ENCODE results near the gene TYMS. TPM values are rescaled to one million over a fixed set of nuclear protein-coding genes. Genes with fewer than 3 reads are reported as not detected.
A peak's percentile ranks its signal among the peaks of the same experiment; 100 is the strongest.

Gene TYMS
- total and polyA plus RNA-seq, 2 experiments from 2014 or later = 16.8 to 72.8 TPM

- Histone ChIP-seq H3K36me3 (ENCODE audit: low read depth) (no peaks in the 10 kb centered on the region), H2AFZ (0 out of 2 replicates have a peak overlapping the region, but pooled peaks have one; percentile 23), H4K20me1 (ENCODE audit: insufficient read depth) (no peaks in the 10 kb centered on the region), H3K27ac (no peak overlapping the region), H3K4me1 (ENCODE audit: insufficient read depth) (peaks cover 6% of the 10 kb centered on the region; the same call in 1 of the 2 replicates), H3K9me3 (ENCODE audit: low read depth) (no peaks in the 10 kb centered on the region), H3K27me3 (replicated peaks; ENCODE audit: insufficient read depth) (no peaks in the 10 kb centered on the region), H3K9ac (no peak overlapping the region), H3K9me2 (ENCODE audit: insufficient read depth) (no peaks in the 10 kb centered on the region), H3F3A (ENCODE audit: insufficient read depth) (0 out of 2 replicates have a peak, but pooled peaks cover 8% of the 10 kb centered on the region), H3K4me3 (no peak overlapping the region), H3K4me2 (ENCODE audit: unreplicated experiment) (no peak overlapping the region), H3K79me2 (ENCODE audit: insufficient read depth) (no peaks in the 10 kb centered on the region)
- DNase-seq = peak; percentile 33
- 96 to 100% methylated on average over 2 of the region's 2 CpGs for WGBS, 2 experiments (ENCODE audit: low coverage in 1 of 2, low lambda C conversion rate in 2 of 2, missing lambda C conversion rate in 2 of 2)
- in situ Hi-C loops (cut with MboI) = no loop called here
- TF ChIP-seq EZH2phosphoT487 (IDR thresholded peaks at IDR 0.05; ENCODE audit: insufficient read depth, low read depth) = no peak
- no peak for TF ChIP-seq EZH2 (IDR thresholded peaks at IDR 0.05; ENCODE audit: insufficient read depth, poor library complexity, severe bottlenecking)
Observed at GRCh38 chr18:634551-635045, 22.9 kb upstream of the TYMS start.

- no peak overlapping the region for H3K4me2 ChIP-seq (ENCODE audit: unreplicated experiment)
- no peaks in the 10 kb centered on the region for H4K20me1 ChIP-seq (ENCODE audit: insufficient read depth)
- in situ Hi-C loops (cut with MboI) = no loop called here
- H3K27me3 ChIP-seq (replicated peaks; ENCODE audit: insufficient read depth) = no peaks in the 10 kb centered on the region
- no peaks in the 10 kb centered on the region for H3K79me2 ChIP-seq (ENCODE audit: insufficient read depth)
- H3K9ac ChIP-seq = no peak overlapping the region
- H3K4me1 ChIP-seq (ENCODE audit: insufficient read depth) = peaks cover 6% of the 10 kb centered on the region; the same call in 1 of the 2 replicates
- WGBS, 2 experiments (ENCODE audit: low coverage in 1 of 2, low lambda C conversion rate in 2 of 2, missing lambda C conversion rate in 2 of 2) = 74 to 75% methylated on average over 8 of the region's 8 CpGs
- no peak overlapping the region for H3K4me3 ChIP-seq
- no peaks in the 10 kb centered on the region for H3K36me3 ChIP-seq (ENCODE audit: low read depth)
- 0 out of 2 replicates have a peak overlapping the region, but pooled peaks have one; percentile 23 for H2AFZ ChIP-seq
- no peaks in the 10 kb centered on the region for H3K9me2 ChIP-seq (ENCODE audit: insufficient read depth)
- no peak overlapping the region for H3K27ac ChIP-seq
- DNase-seq = no peak
- no peaks in the 10 kb centered on the region for H3K9me3 ChIP-seq (ENCODE audit: low read depth)
- 0 out of 2 replicates have a peak, but pooled peaks cover 8% of the 10 kb centered on the region for H3F3A ChIP-seq (ENCODE audit: insufficient read depth)
- TF ChIP-seq EZH2phosphoT487 (IDR thresholded peaks at IDR 0.05; ENCODE audit: insufficient read depth, low read depth) (no peak), EZH2 (IDR thresholded peaks at IDR 0.05; ENCODE audit: insufficient read depth, poor library complexity, severe bottlenecking) (no peak)
Observed at GRCh38 chr18:635171-635570, 22.3 kb upstream of the TYMS start.

- no peak overlapping the region for H3K9ac ChIP-seq
Observed at GRCh38 chr18:641224-641623, 16.2 kb upstream of the TYMS start.

GRCh38 chr18:644395-645004 is 13.0 kb upstream of the TYMS start:
- H3K9me2 ChIP-seq (ENCODE audit: insufficient read depth) = no peaks in the 10 kb centered on the region
- H3K4me3 ChIP-seq = no peak overlapping the region
- no peak overlapping the region for H3K4me2 ChIP-seq (ENCODE audit: unreplicated experiment)
- H3K9ac ChIP-seq = no peak overlapping the region
- no peaks in the 10 kb centered on the region for H3K79me2 ChIP-seq (ENCODE audit: insufficient read depth)
- no peak for DNase-seq
- H3K4me1 ChIP-seq (ENCODE audit: insufficient read depth) = no peaks in the 10 kb centered on the region
- H3K9me3 ChIP-seq (ENCODE audit: low read depth) = no peaks in the 10 kb centered on the region
- TF ChIP-seq EZH2 (IDR thresholded peaks at IDR 0.05; ENCODE audit: insufficient read depth, poor library complexity, severe bottlenecking) = no peak
- no peak for TF ChIP-seq EZH2phosphoT487 (IDR thresholded peaks at IDR 0.05; ENCODE audit: insufficient read depth, low read depth)
- no peaks in the 10 kb centered on the region for H4K20me1 ChIP-seq (ENCODE audit: insufficient read depth)
- no peaks in the 10 kb centered on the region for H3K36me3 ChIP-seq (ENCODE audit: low read depth)
- no peaks in the 10 kb centered on the region for H3K27me3 ChIP-seq (replicated peaks; ENCODE audit: insufficient read depth)
- in situ Hi-C loops (cut with MboI) = no loop called here
- no peak overlapping the region for H3K27ac ChIP-seq
- no peak overlapping the region for H2AFZ ChIP-seq
- no peaks in the 10 kb centered on the region for H3F3A ChIP-seq (ENCODE audit: insufficient read depth)
- 13 to 23% methylated on average over 2 of the region's 2 CpGs for WGBS, 2 experiments (ENCODE audit: low coverage in 1 of 2, low lambda C conversion rate in 2 of 2, missing lambda C conversion rate in 2 of 2)

More at GRCh38 chr18:641224-641623, 16.2 kb upstream of the TYMS start:
- in situ Hi-C loops (cut with MboI) = no loop called here
- TF ChIP-seq EZH2 (IDR thresholded peaks at IDR 0.05; ENCODE audit: insufficient read depth, poor library complexity, severe bottlenecking) = no peak
- TF ChIP-seq EZH2phosphoT487 (IDR thresholded peaks at IDR 0.05; ENCODE audit: insufficient read depth, low read depth) = no peak
- no peak for DNase-seq
- Histone ChIP-seq H3K4me2 (ENCODE audit: unreplicated experiment) (no peak overlapping the region), H2AFZ (no peak overlapping the region), H3K4me1 (ENCODE audit: insufficient read depth) (no peaks in the 10 kb centered on the region), H3K36me3 (ENCODE audit: low read depth) (no peaks in the 10 kb centered on the region), H4K20me1 (ENCODE audit: insufficient read depth) (no peaks in the 10 kb centered on the region), H3K27ac (no peak overlapping the region), H3K4me3 (no peak overlapping the region), H3K9me2 (ENCODE audit: insufficient read depth) (no peaks in the 10 kb centered on the region), H3K27me3 (replicated peaks; ENCODE audit: insufficient read depth) (no peaks in the 10 kb centered on the region), H3F3A (ENCODE audit: insufficient read depth) (no peaks in the 10 kb centered on the region), H3K79me2 (ENCODE audit: insufficient read depth) (no peaks in the 10 kb centered on the region), H3K9me3 (ENCODE audit: low read depth) (no peaks in the 10 kb centered on the region)
- 92% methylated on average over 6 of the region's 6 CpGs for WGBS, 2 experiments (ENCODE audit: low coverage in 1 of 2, low lambda C conversion rate in 2 of 2, missing lambda C conversion rate in 2 of 2)

Data from GM23248 (cell line).